Fibroblast of skin of right quadriceps (primary cell): ENCODE measurements around the gene DPP7.
"Not testable (repeated sequence)": the region's sequence is repeated elsewhere in the genome, so short reads cannot be mapped to it uniquely, and the experiment has no call there.

Experiments used
- DNase-seq: peaks from one replicate; pipeline ENCODE4 v3.0.0-alpha.2; 2013

Gene DPP7

GRCh38 chr9:137068539-137069507, 45.7 kb downstream of the DPP7 start:
- no peak for DNase-seq

GRCh38 chr9:137067860-137068538, 46.5 kb downstream of the DPP7 start:
- DNase-seq: peak; percentile 71

- DNase-seq: no peak
Observed at GRCh38 chr9:137066096-137066861, 48.3 kb downstream of the DPP7 start.

- DNase-seq: no peak
Observed at GRCh38 chr9:137065336-137065967, 49.1 kb downstream of the DPP7 start.

- no peak for DNase-seq
Observed at GRCh38 chr9:137064880-137065164, 49.7 kb downstream of the DPP7 start.

GRCh38 chr9:137064027-137064879, 50.3 kb downstream of the DPP7 start:
- no peak for DNase-seq

GRCh38 chr9:137063311-137064026, 51.1 kb downstream of the DPP7 start:
- DNase-seq: no peak

- not testable (repeated sequence) for DNase-seq
Observed at GRCh38 chr9:137062798-137063197, 51.7 kb downstream of the DPP7 start.

GRCh38 chr9:137062384-137062783, 52.1 kb downstream of the DPP7 start:
- DNase-seq: no peak
